ENCODE measurements around the gene TNRC6A.
A peak's percentile ranks its signal among the peaks of the same experiment; 100 is the strongest.
"Not testable (repeated sequence)": the region's sequence is repeated elsewhere in the genome, so short reads cannot be mapped to it uniquely, and the experiment has no call there.

Gene TNRC6A

DNA sequence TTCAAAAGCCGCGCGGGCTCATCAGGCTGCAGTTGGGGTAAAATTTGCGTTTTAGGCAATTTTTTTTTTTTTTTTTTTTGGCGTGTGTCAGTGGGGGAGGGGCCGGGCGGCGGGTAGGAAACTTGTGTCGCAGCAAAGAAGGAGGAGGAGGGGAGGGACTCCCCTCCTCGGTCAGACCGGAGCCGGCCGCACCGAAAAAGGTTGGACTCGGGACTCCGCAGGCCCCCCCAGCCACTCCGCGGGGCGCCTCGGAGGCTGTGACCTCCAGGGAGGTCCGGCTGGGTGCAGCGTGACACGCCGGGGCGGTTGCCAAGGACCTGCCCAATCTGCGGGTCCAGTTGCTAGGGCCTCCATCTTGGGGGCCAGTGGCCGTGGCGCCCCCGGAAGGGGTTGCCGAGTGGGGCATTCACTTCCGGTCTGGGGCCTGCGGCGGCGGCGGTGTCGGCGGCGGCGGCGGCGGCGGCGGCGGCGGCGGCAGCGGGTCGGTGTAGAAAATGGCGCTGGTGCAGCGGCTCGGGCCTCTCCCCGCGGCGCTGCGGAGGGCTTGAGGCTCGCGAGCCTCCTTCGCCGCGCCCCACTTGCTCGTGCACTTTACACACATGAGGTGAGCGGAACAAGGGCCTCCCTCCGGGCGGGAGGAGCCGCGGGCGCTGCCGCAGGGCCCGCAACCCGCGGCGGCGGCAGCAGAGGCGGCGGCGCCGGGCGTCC lies at the start of gene TNRC6A:
TSS of gene TNRC6A (plus strand) at position 409 of the 708 bp plus-strand sequence. CDS start at position 600, 191 bp downstream.
- no peak for FAIRE-seq

GRCh38 chr16:24681793-24682192 lies 47.7 kb upstream of the TNRC6A start:
- no peak for FAIRE-seq

DNA sequence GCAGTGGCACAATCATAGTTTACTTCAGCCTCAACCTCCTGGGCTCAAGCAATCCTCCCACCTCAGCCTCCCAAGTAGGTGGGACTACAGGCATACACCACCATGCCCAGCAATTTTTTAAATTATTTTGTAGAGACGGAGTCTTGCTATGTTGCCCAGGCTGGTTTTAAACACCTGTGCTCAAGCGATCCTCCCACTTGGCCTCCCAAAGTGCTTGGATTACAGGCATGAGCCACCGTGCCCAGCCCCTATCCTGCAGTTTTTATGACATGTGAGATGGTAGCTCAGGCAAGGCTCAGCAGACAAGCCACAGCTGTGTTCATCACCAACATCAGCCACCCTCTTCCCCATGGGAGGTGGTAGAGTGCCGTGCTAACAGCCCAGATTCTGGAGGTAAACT lies 46.2 kb upstream of the TNRC6A start:
- FAIRE-seq = no peak

GRCh38 chr16:24683847-24684493 lies 45.5 kb upstream of the TNRC6A start:
- FAIRE-seq = no peak

GRCh38 chr16:24685539-24686432 lies 43.7 kb upstream of the TNRC6A start:
- no peak for FAIRE-seq

DNA sequence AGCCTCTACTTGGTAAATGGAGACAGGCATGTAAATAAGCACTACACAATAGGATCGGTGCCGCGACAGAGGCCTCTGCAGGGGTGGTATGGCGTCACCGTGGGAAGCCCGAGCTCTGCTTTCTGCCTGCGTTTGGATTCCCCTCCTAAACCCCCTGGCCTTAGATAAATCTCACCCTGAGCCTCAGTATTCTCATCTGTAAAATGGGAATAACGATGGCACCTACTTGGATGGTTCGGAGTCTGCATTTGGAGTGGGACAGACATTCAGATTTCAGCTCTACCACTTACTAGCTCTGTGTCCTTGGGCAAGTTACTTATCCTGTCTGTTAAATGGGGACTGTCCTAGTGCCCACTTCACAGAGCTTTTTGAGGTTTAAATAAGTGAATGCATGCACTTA lies 42.8 kb upstream of the TNRC6A start:
- no peak for FAIRE-seq

DNA sequence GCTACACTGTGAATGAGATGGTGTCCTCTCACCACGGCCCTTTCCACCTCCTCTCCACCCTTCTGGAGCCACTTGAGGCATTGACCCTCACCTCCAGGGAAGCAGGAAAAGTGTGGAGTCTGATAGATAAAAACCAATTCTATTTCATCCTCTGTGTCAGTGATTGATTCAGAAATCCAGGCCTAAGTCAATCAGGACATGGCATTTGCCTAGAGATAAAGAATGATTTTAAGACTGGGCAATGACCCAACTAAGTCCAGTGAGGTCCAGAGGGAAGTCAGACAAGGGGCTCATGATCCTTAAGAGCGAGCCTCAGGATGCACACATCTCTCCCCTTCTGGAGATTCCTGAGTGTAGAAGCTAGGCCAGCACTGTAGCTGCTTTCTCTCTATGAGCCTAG lies 41.1 kb upstream of the TNRC6A start:
- no peak for FAIRE-seq

GRCh38 chr16:24689128-24689527 lies 40.3 kb upstream of the TNRC6A start:
- FAIRE-seq = no peak

DNA sequence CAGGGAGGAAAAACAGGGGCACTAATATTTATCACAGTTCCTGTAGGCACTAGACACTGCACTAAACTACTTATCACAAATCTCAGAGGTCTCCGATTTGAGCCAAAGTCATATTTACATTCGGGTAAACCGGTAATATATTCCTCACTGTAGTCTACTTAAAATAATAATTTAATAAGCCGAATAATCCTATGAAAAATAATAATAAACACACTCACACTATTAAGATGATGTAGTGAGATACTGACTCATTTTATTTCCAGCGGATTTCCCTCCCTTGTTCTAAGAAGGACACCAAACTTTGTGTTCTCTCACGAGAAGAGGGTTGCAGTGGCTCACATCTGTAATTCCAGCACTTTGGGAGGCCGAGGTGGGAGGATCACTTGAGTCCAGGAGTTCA lies 36.6 kb upstream of the TNRC6A start:
- no peak for FAIRE-seq

DNA sequence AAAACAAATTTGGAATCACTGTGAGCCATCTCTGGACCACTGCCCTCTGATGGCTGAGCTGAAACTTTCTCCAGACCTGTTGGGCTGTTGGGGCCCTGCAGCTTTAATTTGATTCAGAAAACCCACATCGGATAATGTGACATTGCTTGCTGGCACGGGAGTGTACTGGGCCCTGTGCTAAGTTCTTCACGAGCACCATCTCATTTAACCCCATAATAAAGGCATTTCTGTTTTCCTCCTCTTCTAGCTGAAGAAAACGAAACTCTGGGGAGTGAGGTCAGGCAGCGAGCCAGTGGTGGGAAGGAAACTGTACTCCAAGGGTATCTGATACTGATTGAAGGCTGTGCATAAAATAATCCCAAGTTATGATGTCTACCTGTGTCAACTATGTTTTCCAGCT lies 34.5 kb upstream of the TNRC6A start:
- no peak for FAIRE-seq

DNA sequence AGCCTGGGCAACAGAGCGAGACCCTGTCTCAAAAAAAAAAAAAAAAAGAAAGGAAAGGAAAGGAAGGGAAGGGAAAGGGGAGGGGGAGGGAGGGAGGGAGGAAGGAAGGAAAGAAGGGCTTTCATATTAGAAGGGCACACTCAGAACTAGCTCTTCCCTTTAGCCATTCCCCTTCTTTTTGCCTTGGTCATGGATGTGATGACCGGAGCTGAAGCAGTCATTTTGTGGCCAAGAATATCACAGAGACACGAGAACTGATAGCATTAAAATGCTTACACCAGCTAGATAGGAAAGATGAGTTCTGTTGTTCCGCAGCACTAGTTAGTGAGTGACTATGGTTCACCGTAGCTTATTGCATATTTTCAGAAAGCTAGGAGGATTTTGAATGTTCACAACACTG lies 32.8 kb upstream of the TNRC6A start:
- FAIRE-seq = no peak

GRCh38 chr16:24698308-24698707 lies 31.1 kb upstream of the TNRC6A start:
- FAIRE-seq = no peak

- FAIRE-seq = no peak
Measured at GRCh38 chr16:24699151-24699723, 30.2 kb upstream of the TNRC6A start.

GRCh38 chr16:24700549-24701392 lies 28.7 kb upstream of the TNRC6A start:
- peak; percentile 98 for FAIRE-seq

- peak; percentile 97 for FAIRE-seq
Measured at GRCh38 chr16:24701521-24701951, 27.9 kb upstream of the TNRC6A start.

DNA sequence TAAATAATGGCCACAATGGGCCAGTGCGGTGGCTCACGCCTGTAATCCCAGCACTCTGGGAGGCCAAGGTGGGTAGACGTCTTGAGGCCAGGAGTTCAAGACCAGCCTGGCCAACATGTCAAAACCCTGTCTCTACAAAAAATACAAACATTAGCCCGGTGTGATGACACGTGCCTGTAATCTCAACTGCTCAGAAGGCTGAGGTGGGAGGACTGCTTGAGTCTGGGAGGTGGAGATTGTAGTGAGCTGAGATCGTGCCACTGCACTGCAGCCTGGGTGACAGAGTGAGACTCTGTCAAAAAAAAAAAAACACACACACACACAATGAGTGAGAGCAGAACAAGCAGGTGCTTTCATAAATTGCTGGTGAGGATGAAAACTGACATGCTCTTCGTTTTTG lies 21.7 kb upstream of the TNRC6A start:
- FAIRE-seq = not testable (repeated sequence)

DNA sequence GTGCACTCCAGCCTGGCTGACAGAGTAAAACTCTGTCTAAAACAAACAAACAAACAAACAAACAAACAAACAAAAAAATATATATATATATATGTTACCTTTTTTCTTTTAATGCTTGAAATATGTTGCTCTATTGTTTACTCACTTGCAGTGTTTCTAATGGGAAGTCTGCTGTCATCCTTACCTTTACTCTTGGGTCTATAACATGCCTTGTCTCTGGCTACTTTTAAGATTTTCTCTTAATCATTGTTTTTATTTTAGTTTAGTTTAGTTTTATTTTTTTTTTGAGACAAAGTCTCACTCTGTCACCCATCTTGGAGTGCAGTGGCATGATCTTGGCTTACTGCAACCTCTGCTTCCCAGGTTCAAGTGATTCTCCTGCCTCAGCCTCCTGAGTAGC lies 16.1 kb upstream of the TNRC6A start:
- FAIRE-seq = no peak

DNA sequence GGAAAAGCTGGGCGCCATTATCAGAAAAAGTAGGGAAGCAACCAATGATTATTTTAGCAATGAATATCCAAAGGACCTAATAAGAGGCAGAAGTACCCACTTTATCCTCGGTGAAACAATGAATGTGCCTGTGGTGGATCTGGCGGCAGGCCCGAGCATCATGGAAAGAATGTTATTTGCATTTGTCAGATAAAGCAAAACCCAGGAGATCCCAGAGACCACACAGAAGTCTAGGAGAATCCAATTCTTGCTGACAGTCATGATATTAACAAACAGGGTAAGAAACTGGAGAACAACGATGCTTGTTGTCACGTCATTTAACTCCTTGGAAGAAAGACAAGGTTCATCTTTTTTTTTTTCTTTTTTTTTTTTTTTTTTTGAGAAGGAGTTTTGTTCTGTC lies 12.0 kb upstream of the TNRC6A start:
- no peak for FAIRE-seq

- FAIRE-seq = no peak
Measured at GRCh38 chr16:24718967-24719521, 10.4 kb upstream of the TNRC6A start.

GRCh38 chr16:24721830-24722238 lies 7.6 kb upstream of the TNRC6A start:
- no peak for FAIRE-seq

GRCh38 chr16:24723663-24724062 lies 5.8 kb upstream of the TNRC6A start:
- no peak for FAIRE-seq

- FAIRE-seq = no peak
Measured at GRCh38 chr16:24728011-24728410, 1.4 kb upstream of the TNRC6A start.

Measured in A204.1 (cell line).